HG02759 (cell line): Measurements from ENCODE around the gene CRTAC1.

Experiments used
- ATAC-seq: cut with Tn5 transposase; IDR thresholded peaks from one replicate; pipeline ENCODE4 v1.9.1; 2021; ENCODE audit warnings: mild to moderate bottlenecking, moderate library complexity; ENCODE audit not compliant: unreplicated experiment

The CRTAC1 gene

GRCh38 chr10:97925308-97925938, 105.0 kb downstream of the CRTAC1 start:
- no peak for ATAC-seq

- ATAC-seq: no peak
Measured at GRCh38 chr10:97924678-97925077, 105.7 kb downstream of the CRTAC1 start.

GRCh38 chr10:97923476-97923875, 106.9 kb downstream of the CRTAC1 start:
- ATAC-seq: no peak

GRCh38 chr10:97923057-97923456, 107.4 kb downstream of the CRTAC1 start:
- no peak for ATAC-seq

GRCh38 chr10:97922022-97922758, 108.2 kb downstream of the CRTAC1 start:
- no peak for ATAC-seq

GRCh38 chr10:97921581-97922021, 108.8 kb downstream of the CRTAC1 start:
- ATAC-seq: no peak

GRCh38 chr10:97920865-97921264, 109.6 kb downstream of the CRTAC1 start:
- ATAC-seq: no peak

- ATAC-seq: no peak
Measured at GRCh38 chr10:97919012-97919411, 111.4 kb downstream of the CRTAC1 start.

- ATAC-seq: no peak
Measured at GRCh38 chr10:97916586-97916985, 113.8 kb downstream of the CRTAC1 start.

GRCh38 chr10:97915346-97916131, 114.9 kb downstream of the CRTAC1 start:
- ATAC-seq: no peak

GRCh38 chr10:97914837-97915211, 115.6 kb downstream of the CRTAC1 start:
- peak; percentile 75 for ATAC-seq

- ATAC-seq: no peak
Measured at GRCh38 chr10:97914171-97914836, 116.1 kb downstream of the CRTAC1 start.

GRCh38 chr10:97913614-97914013, 116.8 kb downstream of the CRTAC1 start:
- ATAC-seq: no peak

GRCh38 chr10:97913193-97913592, 117.2 kb downstream of the CRTAC1 start:
- ATAC-seq: no peak

GRCh38 chr10:97911217-97911616, 119.2 kb downstream of the CRTAC1 start:
- no peak for ATAC-seq

GRCh38 chr10:97910661-97911060, 119.8 kb downstream of the CRTAC1 start:
- no peak for ATAC-seq

GRCh38 chr10:97907830-97908229, 122.6 kb downstream of the CRTAC1 start:
- ATAC-seq: no peak

GRCh38 chr10:97907211-97907610, 123.2 kb downstream of the CRTAC1 start:
- no peak for ATAC-seq

GRCh38 chr10:97905276-97905675, 125.1 kb downstream of the CRTAC1 start:
- ATAC-seq: no peak

- no peak for ATAC-seq
Measured at GRCh38 chr10:97904576-97904975, 125.8 kb downstream of the CRTAC1 start.

GRCh38 chr10:97904018-97904381, 126.4 kb downstream of the CRTAC1 start:
- ATAC-seq: no peak
